Spinal cord (tissue), 4 donors: ENCODE measurements around the gene OR1S2. TPM values are rescaled to one million over a fixed set of nuclear protein-coding genes. Genes with fewer than 3 reads are reported as not detected.

Experiments used
- polyA plus RNA-seq, 2 donors: library from polyadenylated mRNA; unstranded; fragments of 120-200 nt; gene quantifications; one replicate each; pipeline ENCODE4 v1.2.1, GENCODE V29; 2013; ENCODE audit not compliant: insufficient read length in 2 of 2
- total RNA-seq, 2 donors: library from RNA; depleted of rRNA in 1 of 2; stranded (reverse); fragments of 120-200 nt in 1 of 2; fragments of >200 nt in 1 of 2; gene quantifications; one replicate each; pipeline versions ENCODE4 v1.2.3 to v1.2.4, GENCODE V29; 2013 to 2014

OR1S2 gene
- total and polyA plus RNA-seq, 4 donors: not detected

Other genes starting within 250 kb of the OR1S2 start
- not detected for gene OR9Q1, start 180.3 kb downstream of the OR1S2 start, total RNA-seq
- not detected for gene OR9Q1, start 180.3 kb downstream of the OR1S2 start, polyA plus RNA-seq
- not detected for gene OR6Q1, start 173.2 kb downstream of the OR1S2 start, total RNA-seq
- not detected for gene OR6Q1, start 173.2 kb downstream of the OR1S2 start, polyA plus RNA-seq
- gene OR9I1, start 78.6 kb downstream of the OR1S2 start, total RNA-seq: not detected
- gene OR9I1, start 78.6 kb downstream of the OR1S2 start, polyA plus RNA-seq: not detected
- not detected for gene OR9Q2, start 15.1 kb downstream of the OR1S2 start, total RNA-seq
- not detected for gene OR9Q2, start 15.1 kb downstream of the OR1S2 start, polyA plus RNA-seq
- gene OR1S1, start 8.6 kb upstream of the OR1S2 start, total RNA-seq: not detected
- gene OR1S1, start 8.6 kb upstream of the OR1S2 start, polyA plus RNA-seq: not detected
- gene OR10Q1, start 24.8 kb upstream of the OR1S2 start, total RNA-seq: not detected
- gene OR10Q1, start 24.8 kb upstream of the OR1S2 start, polyA plus RNA-seq: not detected
- not detected for gene OR10W1, start 64.1 kb upstream of the OR1S2 start, total RNA-seq
- gene OR10W1, start 64.1 kb upstream of the OR1S2 start, polyA plus RNA-seq: not detected
- gene OR5B17, start 154.9 kb upstream of the OR1S2 start, total RNA-seq: not detected
- gene OR5B17, start 154.9 kb upstream of the OR1S2 start, polyA plus RNA-seq: not detected
- not detected for gene OR5B3, start 202.7 kb upstream of the OR1S2 start, total RNA-seq
- not detected for gene OR5B3, start 202.7 kb upstream of the OR1S2 start, polyA plus RNA-seq
- not detected for gene OR5B2, start 224.0 kb upstream of the OR1S2 start, total RNA-seq
- not detected for gene OR5B2, start 224.0 kb upstream of the OR1S2 start, polyA plus RNA-seq
- gene OR5B12, start 238.1 kb upstream of the OR1S2 start, total RNA-seq: under 1 TPM in 1 of 2 donors, not detected in 1; 0.20 TPM
- not detected for gene OR5B12, start 238.1 kb upstream of the OR1S2 start, polyA plus RNA-seq